ENCODE data around the gene E2F2.
"Not testable (repeated sequence)": the region's sequence is repeated elsewhere in the genome, so short reads cannot be mapped to it uniquely, and the experiment has no call there.

The E2F2 gene

GRCh38 chr1:23522244-23522982, 8.6 kb downstream of the E2F2 start:
- DNase-seq, result no peak

GRCh38 chr1:23521588-23521987, 9.4 kb downstream of the E2F2 start:
- DNase-seq, result no peak

GRCh38 chr1:23517581-23517980, 13.5 kb downstream of the E2F2 start:
- DNase-seq, result no peak

- no peak for DNase-seq
These were observed 15.1 kb downstream of the E2F2 start for GRCh38 chr1:23515905-23516304.

GRCh38 chr1:23514111-23514679, 16.8 kb downstream of the E2F2 start:
- no peak for DNase-seq

- DNase-seq, result no peak
These were observed 21.1 kb downstream of the E2F2 start for GRCh38 chr1:23509896-23510295.

- no peak for DNase-seq
These were observed 24.5 kb downstream of the E2F2 start for GRCh38 chr1:23506376-23507107.

- no peak for DNase-seq
These were observed 25.2 kb downstream of the E2F2 start for GRCh38 chr1:23505851-23506250.

GRCh38 chr1:23504156-23504555, 26.9 kb downstream of the E2F2 start:
- not testable (repeated sequence) for DNase-seq

- DNase-seq, result no peak
These were observed 28.1 kb downstream of the E2F2 start for GRCh38 chr1:23502951-23503350.

GRCh38 chr1:23500466-23500865, 30.6 kb downstream of the E2F2 start:
- no peak for DNase-seq

- no peak for DNase-seq
These were observed 33.1 kb downstream of the E2F2 start for GRCh38 chr1:23497777-23498439.

- no peak for DNase-seq
These were observed 34.4 kb downstream of the E2F2 start for GRCh38 chr1:23496490-23497181.

GRCh38 chr1:23494836-23495235, 36.2 kb downstream of the E2F2 start:
- not testable (repeated sequence) for DNase-seq

GRCh38 chr1:23492776-23493175, 38.3 kb downstream of the E2F2 start:
- DNase-seq, result not testable (repeated sequence)

GRCh38 chr1:23492132-23492720, 38.8 kb downstream of the E2F2 start:
- DNase-seq, result no peak

GRCh38 chr1:23489842-23490241, 41.2 kb downstream of the E2F2 start:
- DNase-seq, result no peak

GRCh38 chr1:23485002-23485332, 46.1 kb downstream of the E2F2 start:
- DNase-seq, result no peak

GRCh38 chr1:23484253-23485001, 46.6 kb downstream of the E2F2 start:
- DNase-seq, result peak; percentile 94

GRCh38 chr1:23483321-23484252, 47.4 kb downstream of the E2F2 start, which contains the start of gene ASAP3:
Gene ASAP3 (minus strand): TSS chr1:23484179. CDS start chr1:23484133, 46 bp downstream.
- peak; percentile 57 for DNase-seq

GRCh38 chr1:23481904-23482303, 49.1 kb downstream of the E2F2 start:
- DNase-seq, result no peak

Measured in fibroblast of skin of right biceps (primary cell).